Stimulated activated CD8-positive, alpha-beta memory T cell treated with anti-CD3 and anti-CD28 coated beads, Interleukin-4, amount 100 ng/mL, for 24 hours (primary cell): ENCODE measurements around the gene UNC80.

ENCODE experiments used
- DNase-seq: peaks from one replicate; pipeline ENCODE4 v3.0.0-alpha.2; 2020; ENCODE audit warnings: low read depth

UNC80 gene

DNA sequence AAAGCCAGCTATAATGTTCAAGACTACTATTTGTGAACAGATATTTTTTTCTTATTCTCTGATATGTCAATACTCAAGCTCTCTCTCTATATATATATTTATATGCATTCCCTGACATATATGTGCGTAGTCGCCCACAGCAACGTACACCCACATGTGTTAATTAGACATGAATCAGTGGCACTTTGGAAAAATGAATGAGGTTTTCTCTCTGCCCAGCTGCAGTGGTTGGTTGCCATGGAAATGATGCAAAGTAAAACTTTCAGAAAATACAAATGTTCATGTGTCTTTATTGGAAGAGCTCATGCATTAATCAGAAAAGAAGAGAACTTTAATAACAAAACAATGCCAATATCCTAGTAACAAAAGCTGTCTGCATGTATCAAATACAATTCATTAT, 34.7 kb downstream of the UNC80 start:
- DNase-seq = no peak

DNA sequence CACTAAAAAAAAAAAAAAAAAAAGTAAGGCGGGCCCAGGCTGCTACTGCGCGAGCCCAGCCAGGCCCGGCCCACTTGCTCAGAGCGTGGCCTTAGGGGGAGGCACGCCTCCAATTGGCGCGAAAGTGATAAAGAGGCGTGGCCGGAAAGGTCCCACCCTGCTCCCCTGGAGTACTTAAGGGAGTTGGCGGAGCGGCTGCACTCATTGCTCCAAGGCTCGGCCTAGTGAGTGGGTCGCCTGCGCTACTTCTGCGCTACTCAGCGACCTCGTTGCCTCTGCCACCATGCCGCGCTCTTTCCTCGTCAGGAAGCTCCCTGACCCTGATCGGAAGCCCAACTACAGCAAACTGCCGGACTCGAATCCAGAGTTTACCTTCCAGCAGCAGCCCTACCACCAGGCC, 36.9 kb downstream of the UNC80 start:
- DNase-seq = no peak

DNA sequence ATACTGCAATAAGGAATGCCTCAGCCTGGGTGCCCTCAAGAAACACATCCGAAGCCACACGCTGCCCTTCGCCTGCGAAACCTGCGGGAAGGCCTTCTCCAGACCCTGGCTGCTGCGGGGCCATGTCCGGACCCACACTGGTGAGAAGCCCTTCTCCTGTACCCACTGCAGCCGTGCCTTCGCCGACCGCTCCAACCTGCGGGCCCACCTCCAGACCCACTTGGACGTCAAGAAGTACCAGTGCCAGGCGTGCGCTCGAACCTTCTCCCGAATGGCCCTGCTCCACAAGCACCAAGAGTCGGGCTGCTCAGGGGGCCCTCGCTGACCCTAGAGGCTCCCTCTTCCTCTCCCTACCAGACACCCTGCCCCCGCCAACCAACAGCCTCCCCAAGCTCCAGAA, 37.6 kb downstream of the UNC80 start:
- no peak for DNase-seq

DNA sequence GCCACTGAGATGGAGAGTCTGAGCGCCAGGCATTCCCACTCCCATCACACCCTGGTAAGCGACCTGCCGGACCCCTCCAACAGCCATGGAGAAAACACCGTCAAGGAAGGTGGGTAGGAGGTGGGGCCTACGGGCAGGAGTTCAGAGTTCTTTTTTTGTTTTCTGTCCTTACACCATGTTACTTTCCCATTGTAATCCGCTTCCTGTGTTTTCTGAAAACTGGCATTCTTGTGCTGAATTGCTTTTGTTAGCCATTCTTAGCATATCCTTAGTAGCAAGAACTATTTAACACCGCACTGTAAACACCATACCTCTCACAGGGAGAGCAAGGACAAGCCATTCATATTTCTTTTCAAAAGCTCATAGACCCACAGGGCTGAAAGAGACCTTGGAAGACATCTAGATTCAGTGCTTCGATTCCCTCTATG, 46.2 kb downstream of the UNC80 start:
- DNase-seq = no peak

DNA sequence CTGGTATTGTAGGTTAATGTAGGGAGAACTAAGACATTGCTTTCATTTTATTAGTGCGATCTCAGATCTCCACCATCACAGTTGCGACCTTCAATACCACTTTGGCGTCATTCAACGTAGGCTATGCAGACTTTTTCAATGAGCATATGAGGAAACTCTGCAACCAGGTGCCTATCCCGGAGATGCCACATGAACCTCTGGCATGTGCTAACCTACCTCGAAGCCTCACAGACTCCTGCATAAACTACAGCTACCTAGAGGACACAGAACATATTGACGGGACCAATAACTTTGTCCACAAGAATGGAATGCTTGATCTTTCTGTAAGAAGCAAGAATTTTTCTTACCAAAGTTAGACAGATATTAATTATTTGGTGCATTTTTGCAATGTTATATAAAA, 47.3 kb downstream of the UNC80 start:
- DNase-seq = no peak

DNA sequence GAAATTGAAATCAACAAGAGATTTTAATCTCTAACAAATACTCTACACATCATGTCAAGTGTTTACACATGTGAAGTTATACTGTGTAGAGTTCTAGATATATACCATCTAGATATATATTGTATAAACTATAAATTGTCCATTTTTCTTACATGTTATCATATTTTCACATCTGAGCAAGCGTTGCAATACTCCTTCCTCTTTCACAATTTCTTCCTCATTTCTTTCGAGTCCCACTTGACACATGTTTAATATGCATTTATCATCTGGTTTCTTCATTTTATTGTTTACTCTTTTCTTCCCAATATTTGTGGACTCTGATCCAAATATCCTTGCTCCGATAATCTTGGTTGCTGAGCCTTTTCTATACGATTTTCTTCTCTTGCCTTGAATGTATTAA, 50.2 kb downstream of the UNC80 start:
- no peak for DNase-seq

DNA sequence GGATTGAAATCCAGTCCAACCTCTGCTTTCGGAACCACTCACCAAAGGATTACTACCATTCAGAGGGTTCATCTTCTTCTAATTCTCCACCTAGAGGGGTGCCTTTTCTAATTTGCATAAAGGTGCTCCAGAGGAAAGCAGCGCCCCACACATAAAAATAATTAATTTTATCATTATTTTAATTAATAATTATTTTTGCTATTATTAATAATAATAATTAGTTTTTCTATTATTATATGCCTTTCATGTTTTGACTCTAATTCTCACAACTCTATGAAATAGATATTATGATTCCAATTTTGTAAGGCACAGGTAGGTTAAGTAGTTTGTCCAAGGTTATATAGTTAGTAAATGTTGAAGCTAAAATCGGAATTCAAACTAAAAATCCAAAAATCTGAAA, 51.9 kb downstream of the UNC80 start:
- no peak for DNase-seq

DNA sequence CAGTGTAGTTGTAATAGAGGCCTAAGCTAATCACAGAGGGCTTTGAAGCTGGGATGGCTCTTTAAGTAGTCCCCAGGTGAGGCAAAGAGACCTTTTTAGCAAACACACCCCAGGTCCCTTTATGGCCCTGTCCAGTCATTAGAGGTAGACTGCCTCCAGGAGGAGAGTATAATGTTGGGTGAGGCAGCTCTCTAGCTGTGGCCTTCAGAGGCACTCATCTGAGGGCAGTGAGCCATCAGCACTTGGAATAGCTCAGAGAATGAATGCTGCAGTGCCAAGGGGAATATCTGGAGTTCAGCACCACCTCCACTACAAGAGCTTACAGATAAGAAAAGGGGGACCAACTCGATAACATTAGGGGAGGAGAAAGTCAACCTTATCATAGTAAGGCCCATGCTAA, 52.8 kb downstream of the UNC80 start:
- DNase-seq = no peak

DNA sequence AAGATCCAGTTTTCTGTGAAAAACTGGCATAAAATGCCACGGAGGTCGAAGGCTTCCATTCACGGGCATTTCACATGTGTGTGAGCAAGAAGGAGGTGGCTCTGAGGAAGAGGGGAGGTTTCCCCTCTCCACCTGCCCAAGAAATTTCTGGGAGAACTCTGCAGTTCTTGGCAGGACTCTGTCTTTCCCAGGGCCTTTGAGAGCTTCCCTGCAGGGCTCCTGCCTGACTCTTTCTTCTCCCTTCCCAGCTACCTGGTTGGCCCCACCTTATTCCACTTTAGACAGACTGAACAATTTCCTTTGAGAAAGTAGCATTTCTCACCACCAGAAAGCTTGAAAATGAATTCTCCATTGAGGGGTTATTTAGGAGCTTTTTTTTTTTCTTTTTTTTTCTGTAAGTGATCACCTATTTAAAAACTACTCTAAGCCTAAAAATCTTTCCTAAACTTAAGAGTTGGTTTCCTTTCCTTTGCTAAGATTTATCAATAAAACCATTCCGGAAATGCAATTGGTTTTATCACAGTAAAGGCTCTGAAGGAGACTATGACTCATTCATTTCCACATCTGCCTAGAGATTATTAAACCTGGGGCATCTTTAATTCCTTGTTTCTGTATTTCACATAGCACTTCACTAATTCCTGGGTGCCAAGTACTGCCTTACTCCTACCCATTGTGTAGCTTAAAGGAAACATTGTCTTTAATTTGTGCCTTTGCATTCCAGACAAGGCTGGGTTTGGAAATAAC, 59.3 kb downstream of the UNC80 start:
- DNase-seq = no peak

DNA sequence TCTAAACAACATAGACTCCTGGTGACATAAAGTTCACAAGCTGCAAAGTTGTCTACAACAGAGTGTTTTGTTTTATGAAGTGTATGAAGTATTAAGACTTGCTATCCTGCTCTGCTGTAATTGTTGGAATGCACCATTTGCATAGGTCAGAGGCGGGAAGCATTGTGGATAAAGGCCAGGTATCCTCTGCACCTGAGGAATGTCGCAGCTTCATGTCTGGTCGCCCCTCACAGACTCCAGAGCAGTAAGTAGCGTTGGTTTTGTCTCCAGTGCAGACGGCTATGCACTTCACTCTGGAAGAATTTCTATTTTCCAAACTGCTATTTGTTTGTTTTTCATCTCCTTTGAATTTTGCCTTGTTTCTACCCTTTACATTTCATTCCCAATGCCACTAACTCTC, 63.1 kb downstream of the UNC80 start:
- DNase-seq = no peak

DNA sequence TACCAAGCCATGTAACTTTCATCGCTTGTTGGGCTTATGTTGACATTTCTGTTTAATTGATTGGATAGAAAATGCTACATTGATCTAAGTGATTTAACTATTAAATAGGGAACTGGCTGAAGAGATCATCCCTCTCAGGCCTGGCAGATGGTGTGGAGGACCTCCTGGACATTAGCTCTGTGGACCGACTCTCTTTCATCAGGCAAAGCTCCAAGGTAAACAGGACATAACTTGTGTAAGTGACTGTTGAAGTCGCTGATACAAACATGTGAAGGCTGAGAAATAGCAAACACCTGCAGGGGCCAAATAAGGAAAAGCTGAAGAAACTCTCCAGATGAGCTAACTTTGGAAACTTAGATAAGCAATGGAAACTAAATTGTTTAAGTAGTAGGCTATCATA, 68.8 kb downstream of the UNC80 start:
- DNase-seq = no peak

DNA sequence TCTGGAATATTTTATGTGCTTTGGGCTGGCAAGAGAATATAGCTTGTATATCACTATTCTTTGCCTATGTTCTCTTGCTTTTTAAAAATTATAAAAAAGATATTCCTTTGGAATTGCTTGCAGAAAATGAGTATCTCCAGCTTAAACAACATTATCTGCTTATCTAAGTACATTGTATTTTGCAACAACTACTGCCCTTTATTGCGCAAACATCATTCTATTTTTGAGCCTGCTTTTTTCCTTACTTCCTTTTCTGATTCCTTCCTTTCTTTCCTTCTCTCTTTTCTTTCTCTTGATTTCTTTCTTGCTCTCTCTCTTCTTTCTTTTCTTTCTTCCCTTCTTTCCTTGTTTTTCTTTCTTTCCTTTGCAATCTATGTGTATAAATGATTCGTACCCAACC, 74.0 kb downstream of the UNC80 start:
- DNase-seq = no peak

DNA sequence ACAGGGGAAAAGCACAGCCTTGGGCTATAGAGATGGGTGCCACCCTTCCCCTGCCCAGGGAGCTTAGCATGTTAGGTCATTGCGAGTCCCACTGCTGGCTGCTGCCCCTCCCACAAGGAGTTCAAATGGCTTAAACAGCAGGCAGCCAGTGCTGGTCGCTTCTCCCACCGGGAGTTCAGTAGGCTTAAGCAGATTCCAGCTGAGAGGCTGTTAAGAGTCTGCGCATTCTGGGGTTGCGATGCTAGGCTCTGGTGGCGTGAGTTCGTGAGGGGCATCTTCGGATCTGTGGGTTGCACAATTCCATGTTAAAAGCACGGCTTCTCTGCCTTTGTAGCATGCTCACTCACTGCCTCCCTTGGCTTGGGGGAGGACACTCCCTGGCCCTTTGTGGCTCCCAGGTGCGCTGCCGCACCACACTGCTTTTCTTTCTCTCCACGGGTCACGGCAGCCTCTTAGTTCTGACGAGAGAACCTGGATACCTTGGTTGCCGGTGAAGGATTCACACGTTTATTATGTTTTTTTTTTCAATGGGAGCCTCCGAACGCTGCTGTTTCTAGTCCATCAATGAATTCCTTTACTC, 93.2 kb downstream of the UNC80 start:
- DNase-seq = no peak

DNA sequence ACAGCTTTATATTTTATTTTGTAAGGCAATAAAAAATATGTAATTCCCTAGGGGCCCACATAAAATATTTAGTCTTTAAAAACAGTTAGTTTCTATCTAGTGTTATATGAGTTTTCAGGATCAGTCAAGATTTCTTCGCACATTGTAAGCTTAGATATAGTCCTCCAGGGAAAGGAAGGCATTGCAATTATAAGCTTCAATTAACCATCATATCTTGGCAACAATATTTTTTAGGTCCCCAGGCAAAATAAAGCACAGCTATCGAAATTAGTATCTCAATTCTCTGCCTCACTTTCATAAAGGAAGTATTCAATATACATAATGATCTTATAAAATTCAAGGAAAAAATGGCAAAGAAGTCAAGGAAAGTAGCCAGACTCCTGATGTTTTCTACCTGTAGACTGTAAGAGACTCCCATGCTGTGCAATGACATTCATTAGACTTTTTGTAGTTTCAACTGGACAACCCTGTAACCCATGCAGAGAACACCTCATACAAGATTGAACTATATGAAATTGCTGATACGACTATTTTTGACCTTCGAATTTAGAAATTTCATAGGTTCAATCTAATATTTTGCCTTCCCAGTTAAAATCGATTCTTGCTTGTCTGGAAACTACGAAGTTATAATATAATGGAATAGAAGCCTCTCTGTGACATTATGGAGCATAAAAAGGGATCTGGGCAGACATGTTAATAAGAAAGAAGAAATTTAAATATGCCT, 96.8 kb downstream of the UNC80 start:
- DNase-seq = no peak

DNA sequence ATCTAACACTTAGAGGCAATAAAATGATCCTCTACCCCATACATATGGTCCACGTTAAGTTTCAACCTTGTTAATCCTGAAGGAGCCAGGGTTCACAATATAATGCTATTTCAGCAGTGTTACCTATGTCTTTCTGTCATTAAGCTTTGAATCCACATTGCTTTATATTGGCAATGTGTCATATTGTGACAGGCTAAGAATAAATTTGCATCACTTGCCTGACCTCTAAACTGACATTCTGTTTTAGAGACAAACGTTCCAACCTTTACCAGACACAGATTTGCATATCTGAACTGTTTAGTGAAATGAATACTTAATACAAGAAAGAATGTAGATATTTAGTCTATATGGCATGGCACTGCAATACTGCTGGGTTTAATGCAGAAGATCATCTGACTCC, 98.4 kb downstream of the UNC80 start:
- no peak for DNase-seq

DNA sequence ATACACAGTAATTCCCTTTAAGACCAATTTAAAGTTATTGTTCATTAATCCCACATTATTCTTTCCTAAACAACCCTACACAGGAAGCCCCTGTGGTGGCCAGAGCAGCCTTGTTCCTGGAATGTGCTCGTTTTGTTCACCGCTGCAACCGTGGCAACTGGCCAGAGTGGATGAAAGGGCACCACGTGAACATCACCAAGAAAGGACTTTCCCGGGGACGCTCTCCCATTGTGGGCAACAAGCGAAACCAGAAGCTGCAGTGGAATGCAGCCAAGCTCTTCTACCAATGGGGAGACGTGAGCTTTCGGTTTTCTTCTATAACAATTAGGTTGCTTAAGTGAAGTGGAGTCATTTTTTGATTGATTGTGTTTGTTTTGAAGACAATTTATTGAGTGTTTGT, 101.0 kb downstream of the UNC80 start:
- DNase-seq = no peak

DNA sequence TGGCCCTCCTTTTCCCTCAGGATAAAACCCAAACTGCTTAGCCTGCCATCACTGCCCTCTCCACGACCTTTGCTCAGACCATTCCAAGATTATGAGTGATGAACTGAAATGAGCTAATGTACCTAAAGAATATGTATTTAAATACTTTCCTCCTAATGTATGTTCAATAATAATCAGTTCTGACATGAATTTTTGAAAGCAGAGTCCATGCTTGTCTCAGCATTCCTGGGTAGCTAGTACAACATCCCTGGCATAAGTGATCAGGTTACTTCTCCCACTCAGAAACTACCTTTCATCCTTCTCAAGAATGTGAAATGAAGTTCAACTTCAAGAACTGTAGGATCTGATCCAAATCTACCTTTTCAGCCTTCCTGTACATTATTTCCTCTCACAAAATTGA, 103.6 kb downstream of the UNC80 start:
- DNase-seq = no peak

DNA sequence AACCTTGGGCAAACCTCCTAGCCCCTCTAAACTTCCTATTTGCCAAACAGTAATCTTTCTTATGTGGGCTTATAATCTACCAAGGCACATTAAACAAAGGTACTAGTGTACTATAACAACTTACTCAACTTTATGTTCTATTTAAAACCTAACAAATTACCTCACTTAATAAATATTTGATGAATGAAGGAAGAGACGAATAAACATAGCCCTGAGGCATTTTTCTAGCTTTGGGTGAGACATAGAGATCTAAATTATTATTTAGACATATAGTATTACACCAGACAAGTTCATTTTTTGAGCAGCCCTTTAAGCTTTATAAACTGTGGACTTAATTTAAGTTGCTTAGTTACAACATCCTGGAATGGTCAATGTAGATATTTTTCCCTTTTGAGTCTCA, 104.6 kb downstream of the UNC80 start:
- no peak for DNase-seq

DNA sequence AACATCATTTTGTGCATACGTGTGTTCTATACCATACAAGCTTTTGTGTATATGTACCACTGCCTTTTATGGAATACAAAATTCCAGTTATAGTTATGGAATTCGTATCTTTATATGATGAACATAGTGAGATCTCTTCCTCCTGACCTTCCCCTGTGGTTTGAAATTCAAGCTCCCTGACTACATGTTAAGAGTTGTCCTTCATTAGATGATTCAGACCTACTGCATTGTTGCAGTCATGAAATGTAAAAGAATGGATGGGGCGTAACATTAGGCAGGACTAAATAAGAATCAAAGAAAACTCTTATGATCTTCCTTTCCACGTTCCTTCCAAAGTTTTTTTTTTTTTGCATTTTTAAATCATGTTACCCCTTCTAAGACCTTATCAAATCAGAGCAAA, 107.1 kb downstream of the UNC80 start:
- no peak for DNase-seq

DNA sequence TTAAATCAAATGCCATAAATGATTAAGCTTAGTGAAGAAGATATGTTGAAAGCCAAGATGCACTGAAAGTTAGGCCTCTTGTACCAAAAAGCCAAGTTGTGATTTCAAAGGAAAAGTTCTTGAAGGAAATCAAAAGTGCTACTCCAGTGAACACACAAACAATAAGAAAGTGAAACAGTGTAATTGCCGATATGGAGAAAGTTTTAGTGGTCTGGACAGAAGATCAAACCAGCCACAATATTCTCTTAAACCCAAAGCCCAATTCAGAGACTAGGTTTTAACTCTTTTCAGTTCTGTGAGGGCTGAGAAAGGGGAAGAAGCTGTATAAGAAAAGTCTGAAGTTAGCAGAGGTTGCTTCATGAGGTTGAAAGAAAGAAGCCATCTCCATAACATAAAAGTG, 129.0 kb downstream of the UNC80 start:
- DNase-seq = no peak

DNA sequence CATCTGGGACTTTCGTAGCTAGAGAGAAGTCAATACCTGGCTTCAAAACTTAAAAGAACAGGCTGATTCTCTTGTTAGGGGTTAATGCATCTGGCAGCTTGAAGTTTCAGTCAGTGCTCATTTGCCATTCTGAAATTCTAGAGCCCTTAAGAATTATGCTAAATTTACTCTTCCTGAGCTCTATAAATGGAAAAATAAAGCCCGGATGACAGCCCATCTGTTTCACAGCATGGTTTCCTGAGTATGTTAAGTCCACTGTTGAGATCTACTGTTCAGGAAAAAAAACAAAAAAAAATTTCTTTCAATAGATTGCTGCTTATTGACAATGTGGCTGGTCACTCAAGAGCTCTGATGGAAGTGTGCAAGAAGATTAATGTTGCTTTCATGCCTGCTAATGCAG, 129.5 kb downstream of the UNC80 start:
- no peak for DNase-seq

DNA sequence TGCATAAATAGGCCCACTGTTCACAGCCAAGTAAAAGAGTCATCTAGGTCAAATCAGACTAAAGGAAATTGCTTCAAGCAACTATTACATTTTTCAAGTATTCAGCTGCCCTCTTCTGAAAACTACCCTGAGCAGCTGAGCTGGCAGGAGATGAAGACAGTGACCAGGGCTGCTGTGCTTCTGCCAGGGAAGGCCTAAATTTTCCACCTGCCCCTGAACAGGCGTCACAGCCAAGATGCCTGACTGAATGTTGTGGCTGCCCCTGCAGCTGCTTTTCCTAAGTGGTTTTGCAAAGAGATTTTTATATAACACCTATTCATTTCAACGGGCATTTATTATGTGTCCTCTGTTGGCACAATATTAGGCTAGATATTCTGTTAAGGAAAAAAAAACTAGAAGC, 134.1 kb downstream of the UNC80 start:
- DNase-seq = no peak

DNA sequence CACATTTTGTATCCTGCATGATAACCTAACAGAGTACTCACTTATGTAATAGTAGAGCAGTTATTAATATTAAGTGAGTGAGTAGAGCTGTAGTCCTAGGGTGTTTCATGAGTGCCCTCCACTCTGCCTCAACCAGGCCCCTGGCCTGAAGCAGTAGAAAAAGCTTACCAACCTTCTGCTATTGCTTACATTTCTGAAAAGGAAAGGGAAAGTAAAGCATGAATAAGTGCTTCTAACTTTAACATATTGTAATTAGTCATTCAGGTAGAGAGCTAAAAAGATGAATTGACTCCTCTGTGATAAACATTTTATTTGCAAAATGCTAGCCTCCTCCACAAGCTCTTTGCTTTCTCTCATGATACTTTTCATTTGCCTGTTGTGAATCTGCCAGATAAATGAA, 136.1 kb downstream of the UNC80 start:
- no peak for DNase-seq

DNA sequence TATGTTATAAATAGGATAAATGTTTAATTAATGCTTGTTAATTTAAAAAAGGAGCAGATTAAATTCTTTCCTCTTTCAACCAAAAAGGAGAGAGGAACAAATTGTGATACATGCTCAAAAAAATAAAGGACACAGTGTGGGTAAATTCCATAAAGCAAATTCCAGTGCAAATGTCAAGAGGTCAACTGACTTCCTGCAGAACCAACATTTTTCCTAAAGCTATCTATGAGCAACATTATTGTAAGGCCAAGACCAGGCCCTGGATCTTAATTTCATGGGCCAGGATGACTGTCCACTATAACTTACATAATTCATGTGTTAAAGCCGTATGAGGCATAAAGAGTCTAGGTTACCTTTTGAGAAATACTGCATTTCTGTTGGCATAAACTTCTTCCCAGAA, 136.9 kb downstream of the UNC80 start:
- DNase-seq = no peak
